ENCODE data around the gene MGRN1.

GRCh38 chr16:4686497-4687210 lies 62.0 kb downstream of the MGRN1 start:
- TF ChIP-seq POLR2AphosphoS5 (IDR thresholded peaks at IDR 0.05; ENCODE audit: low read depth) (no peak), CTCF (IDR thresholded peaks at IDR 0.05; ENCODE audit: insufficient read depth, low read length) (no peak), REST (IDR thresholded peaks at IDR 0.05; ENCODE audit: insufficient replicate concordance, low read depth) (no peak), GABPA (IDR thresholded peaks at IDR 0.05; ENCODE audit: low read depth) (no peak)
